Esophagus muscularis mucosa (tissue), 4 donors: ENCODE measurements around the gene PTPA.

Experiments
- EP300 ChIP-seq: sonication (generic); formaldehyde crosslinking; IDR thresholded peaks from one replicate; pipeline ENCODE4 v1.6.1; 2017; ENCODE audit warnings: antibody characterized with exemption
- POLR2A ChIP-seq: fragments of 450-650 bp; IDR thresholded peaks from one replicate; pipeline ENCODE4 v1.6.1; 2017; ENCODE audit warnings: antibody characterized with exemption, moderate library complexity, mild to moderate bottlenecking, low read depth
- POLR2AphosphoS5 ChIP-seq, 2 donors: sonication (generic); formaldehyde crosslinking; IDR thresholded peaks; one replicate each; pipeline ENCODE4 v1.6.1; 2017; ENCODE audit warnings: antibody characterized with exemption in 2 of 2
- TF ChIP-seq, protein P1 (sequence below), 3 experiments: fragments of 200-600 bp in 2 of 3; fragments of 450-650 bp in 1 of 3; sonication (generic) in 2 of 3; IDR thresholded peaks; one replicate each; pipeline ENCODE4 v1.5.1; 2017 to 2019; ENCODE audit warnings: antibody characterized with exemption in 3 of 3, mild to moderate bottlenecking in 2 of 3, moderate library complexity in 1 of 3

GRCh38 chr9:129187042-129187441 is 75.8 kb downstream of the PTPA start:
- TF ChIP-seq, protein P1, sequence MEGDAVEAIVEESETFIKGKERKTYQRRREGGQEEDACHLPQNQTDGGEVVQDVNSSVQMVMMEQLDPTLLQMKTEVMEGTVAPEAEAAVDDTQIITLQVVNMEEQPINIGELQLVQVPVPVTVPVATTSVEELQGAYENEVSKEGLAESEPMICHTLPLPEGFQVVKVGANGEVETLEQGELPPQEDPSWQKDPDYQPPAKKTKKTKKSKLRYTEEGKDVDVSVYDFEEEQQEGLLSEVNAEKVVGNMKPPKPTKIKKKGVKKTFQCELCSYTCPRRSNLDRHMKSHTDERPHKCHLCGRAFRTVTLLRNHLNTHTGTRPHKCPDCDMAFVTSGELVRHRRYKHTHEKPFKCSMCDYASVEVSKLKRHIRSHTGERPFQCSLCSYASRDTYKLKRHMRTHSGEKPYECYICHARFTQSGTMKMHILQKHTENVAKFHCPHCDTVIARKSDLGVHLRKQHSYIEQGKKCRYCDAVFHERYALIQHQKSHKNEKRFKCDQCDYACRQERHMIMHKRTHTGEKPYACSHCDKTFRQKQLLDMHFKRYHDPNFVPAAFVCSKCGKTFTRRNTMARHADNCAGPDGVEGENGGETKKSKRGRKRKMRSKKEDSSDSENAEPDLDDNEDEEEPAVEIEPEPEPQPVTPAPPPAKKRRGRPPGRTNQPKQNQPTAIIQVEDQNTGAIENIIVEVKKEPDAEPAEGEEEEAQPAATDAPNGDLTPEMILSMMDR (IDR thresholded peaks at IDR 0.05): no peak
- TF ChIP-seq POLR2A (no peak), EP300 (no peak), POLR2AphosphoS5 (IDR thresholded peaks at IDR 0.05) (no peak)
